SK-N-SH (cell line): ENCODE measurements around the gene TMEM169. TPM values are rescaled to one million over a fixed set of nuclear protein-coding genes. Genes with fewer than 3 reads are reported as not detected.

Experiments
- CTCF ChIA-PET: fragments of 300-600, 350-600 bp; formaldehyde crosslinking; extraction: SDS; loops from one replicate; lab custom pipeline; 2021; lab: Yijun Ruan, JAX
- POLR2A ChIA-PET: fragments of 350-600 bp; sonication (Branson Sonifier 250); formaldehyde crosslinking; extraction: SDS; loops from one replicate; lab custom pipeline; 2020; ENCODE audit warnings: antibody characterized with exemption, inconsistent platforms; lab: Yijun Ruan, JAX
- DNase-seq: peaks from one replicate; pipeline ENCODE4 v3.0.0; 2012
- H2AFZ ChIP-seq: fragments of 200-600 bp; sonication (generic); 2 replicates; pipeline ENCODE4 v1.8.1; 2016; ENCODE audit warnings: antibody characterized with exemption, mild to moderate bottlenecking, low read depth
- H3F3A ChIP-seq: fragments of 200-600 bp; sonication (generic); replicated peaks from 2 replicates; pipeline ENCODE3; 2016; ENCODE audit warnings: antibody characterized with exemption, mild to moderate bottlenecking; ENCODE audit not compliant: insufficient read depth
- H3K27ac ChIP-seq, 2 experiments: fragments of 200-500 bp in 1 of 2; fragments of 200-600 bp in 1 of 2; sonication (Bioruptor generic) in 1 of 2; sonication (generic), shearing (Covaris generic) in 1 of 2; 2 replicates each; pipeline versions ENCODE4 v1.5.1 to v1.6.1; 2014 to 2016; ENCODE audit warnings: low read depth in 2 of 2, inconsistent platforms in 1 of 2, low read length in 1 of 2, mild to moderate bottlenecking in 1 of 2, mixed read lengths in 1 of 2
- H3K27me3 ChIP-seq: fragments of 200-600 bp; sonication (generic), shearing (Covaris generic); 2 replicates; pipeline ENCODE4 v1.6.1; 2016; ENCODE audit warnings: mixed run types; ENCODE audit not compliant: insufficient read depth
- H3K36me3 ChIP-seq, 2 experiments: fragments of 200-500 bp in 1 of 2; fragments of 200-600 bp in 1 of 2; sonication (Bioruptor generic) in 1 of 2; sonication (generic) in 1 of 2; replicated peaks in 1 of 2; 2 replicates each; pipeline versions ENCODE3 to v1.5.1; 2014 to 2016; ENCODE audit warnings: low read length in 1 of 2, mild to moderate bottlenecking in 1 of 2; ENCODE audit not compliant: insufficient read depth in 2 of 2, control insufficient read depth in 1 of 2
- H3K4me1 ChIP-seq, 2 experiments: fragments of 200-500 bp in 1 of 2; fragments of 200-600 bp in 1 of 2; sonication (Bioruptor generic) in 1 of 2; sonication (generic), shearing (Covaris generic) in 1 of 2; 2 replicates each; pipeline versions ENCODE4 v1.5.1 to v1.6.1; 2014 to 2016; ENCODE audit warnings: low read depth in 1 of 2, low read length in 1 of 2, mixed run types in 1 of 2; ENCODE audit not compliant: insufficient read depth in 2 of 2, control insufficient read depth in 1 of 2
- H3K4me2 ChIP-seq: fragments of 200-600 bp; sonication (generic), shearing (Covaris generic); 2 replicates; pipeline ENCODE4 v1.6.1; 2017; ENCODE audit warnings: mixed run types
- H3K4me3 ChIP-seq, 2 experiments: fragments of 200-500 bp in 1 of 2; fragments of 200-600 bp in 1 of 2; sonication (Bioruptor generic) in 1 of 2; sonication (generic), shearing (Covaris generic) in 1 of 2; 2 replicates each; pipeline versions ENCODE4 v1.5.1 to v1.8.1; 2014 to 2016; ENCODE audit warnings: low read depth in 2 of 2, inconsistent platforms in 1 of 2, low read length in 1 of 2, mild to moderate bottlenecking in 1 of 2, mixed read lengths in 1 of 2, moderate library complexity in 1 of 2
- H3K79me2 ChIP-seq: fragments of 200-600 bp; sonication (generic); 2 replicates; pipeline ENCODE4 v1.8.1; 2017; ENCODE audit warnings: mild to moderate bottlenecking; ENCODE audit not compliant: insufficient read depth
- H3K9ac ChIP-seq: fragments of 200-600 bp; sonication (generic); 2 replicates; pipeline ENCODE4 v1.6.1; 2017; ENCODE audit warnings: mixed run types
- H3K9me2 ChIP-seq: fragments of 200-600 bp; sonication (generic); 2 replicates; pipeline ENCODE4 v1.6.1; 2017; ENCODE audit warnings: mixed run types
- H3K9me3 ChIP-seq: fragments of 200-600 bp; sonication (generic); 2 replicates; pipeline ENCODE4 v1.6.1; 2017; ENCODE audit warnings: mixed run types, mild to moderate bottlenecking, moderate library complexity
- H4K20me1 ChIP-seq: fragments of 200-600 bp; sonication (generic); 2 replicates; pipeline ENCODE4 v1.6.1; 2017; ENCODE audit warnings: mild to moderate bottlenecking, mixed run types; ENCODE audit not compliant: insufficient read depth
- EP300 ChIP-seq, 2 experiments: IDR thresholded peaks; 2 replicates each; pipeline versions ENCODE4 v1.4.0 to v1.6.1; 2012; ENCODE audit warnings: borderline replicate concordance in 1 of 2, low read depth in 1 of 2, low read length in 1 of 2
- EZH2phosphoT487 ChIP-seq: fragments of 200-600 bp; sonication (generic); IDR thresholded peaks from 2 replicates; pipeline ENCODE4 v1.6.1; 2017; ENCODE audit warnings: low read depth, mixed run types, mild to moderate bottlenecking, antibody characterized with exemption, moderate library complexity, borderline replicate concordance
- FOXJ3 ChIP-seq: sonication (generic); formaldehyde crosslinking; IDR thresholded peaks from 2 replicates; pipeline ENCODE4 v1.5.1; 2020; ENCODE audit warnings: mild to moderate bottlenecking, missing genetic modification reagents
- GABPA ChIP-seq: IDR thresholded peaks from 2 replicates; pipeline ENCODE4 v1.4.0; 2012; ENCODE audit warnings: low read depth, mild to moderate bottlenecking
- MEF2A ChIP-seq: IDR thresholded peaks from 2 replicates; pipeline ENCODE4 v1.4.0; 2012; ENCODE audit warnings: low read depth, borderline replicate concordance
- MXI1 ChIP-seq: IDR thresholded peaks from 2 replicates; pipeline ENCODE4 v1.6.1; 2012; ENCODE audit warnings: mild to moderate bottlenecking, low read depth, low read length, improper control_type of control experiment
- PBX3 ChIP-seq: IDR thresholded peaks from 2 replicates; pipeline ENCODE4; 2012
- RAD21 ChIP-seq: IDR thresholded peaks from 2 replicates; pipeline ENCODE4 v1.6.1; 2012; ENCODE audit warnings: mild to moderate bottlenecking, low read length
- RCOR1 ChIP-seq: fragments of 150-350 bp; IDR thresholded peaks from 2 replicates; pipeline ENCODE4 v1.6.1; 2017; ENCODE audit warnings: antibody characterized with exemption, low read length
- REST ChIP-seq: IDR thresholded peaks from 2 replicates; pipeline ENCODE4 v1.6.1; 2012; ENCODE audit warnings: mild to moderate bottlenecking, low read depth, low read length, moderate library complexity
- RFX5 ChIP-seq: IDR thresholded peaks from 2 replicates; pipeline ENCODE4 v1.6.1; 2012; ENCODE audit warnings: mild to moderate bottlenecking, improper control_type of control experiment, low read length
- RXRA ChIP-seq: IDR thresholded peaks from 2 replicates; pipeline ENCODE4 v1.4.0; 2012; ENCODE audit warnings: low read depth, mild to moderate bottlenecking, borderline replicate concordance
- whole genome bisulfite sequencing: methylation state at CpG from one replicate; pipeline ENCODE4 v1.1.6; 2017; ENCODE audit warnings: low lambda C conversion rate; 5-methylcytosine and 5-hydroxymethylcytosine counted together
- polyA plus RNA-seq, 3 experiments: library from polyadenylated mRNA; depleted of rRNA; stranded (reverse); fragments of >200 nt; gene quantifications; 2 replicates each; pipeline ENCODE4 v1.2.3, GENCODE V29; 2012
- TF ChIP-seq, protein P1 (sequence below): IDR thresholded peaks from 2 replicates; pipeline ENCODE4 v1.4.0; 2012; ENCODE audit warnings: low read depth, borderline replicate concordance
- TF ChIP-seq, protein P2 (sequence below): fragments of 200-600 bp; sonication (generic); IDR thresholded peaks from 2 replicates; pipeline ENCODE4 v1.6.1; 2017; ENCODE audit warnings: antibody characterized with exemption, mild to moderate bottlenecking, moderate library complexity
- TF ChIP-seq, protein P3 (sequence below): fragments of 150-350 bp; IDR thresholded peaks from 2 replicates; pipeline ENCODE4 v1.6.1; 2017; ENCODE audit warnings: antibody characterized with exemption, low read length, low read depth, borderline replicate concordance

The TMEM169 gene
- polyA plus RNA-seq, 1 of the 3 experiments (the other 2 are of a cell fraction) = 0.30 TPM

GRCh38 chr2:216119986-216120385 is 38.3 kb downstream of the TMEM169 start:
- H3K4me3 ChIP-seq = no peak overlapping the region
- H3K4me1 ChIP-seq = peaks cover 29% of the 10 kb centered on the region in 2 experiments
- H3K27me3 ChIP-seq = no peaks in the 10 kb centered on the region
- no peak for DNase-seq
- CTCF ChIA-PET = interaction anchor here (0.9 kb wide), 1 partner anchor 14 kb away, joined by 3 read pairs; no protein-coding TSS in a partner anchor
- POLR2A ChIA-PET = interaction anchor here (0.6 kb wide), 1 partner anchor 1917 kb away, joined by 3 read pairs; no protein-coding TSS in a partner anchor
- no peak overlapping the region; a peak in 1 of 4 replicates for H3K27ac ChIP-seq
- H2AFZ ChIP-seq = no peak overlapping the region
- H3K9ac ChIP-seq = no peak overlapping the region
- no peaks in the 10 kb centered on the region for H3K9me2 ChIP-seq
- H3K36me3 ChIP-seq = peaks cover 94% of the 10 kb centered on the region in 2 experiments
- no peak overlapping the region for H3K4me2 ChIP-seq
- 96% methylated on average over 3 of the region's 3 CpGs for WGBS
- H4K20me1 ChIP-seq = no peaks in the 10 kb centered on the region
- H3F3A ChIP-seq = no peaks in the 10 kb centered on the region
- TF ChIP-seq PBX3 (no peak), MXI1 (no peak)
- H3K9me3 ChIP-seq = no peaks in the 10 kb centered on the region
- H3K79me2 ChIP-seq = peaks cover 99% of the 10 kb centered on the region

- Histone ChIP-seq H3K9ac (no peak overlapping the region), H3K4me3 (no peak overlapping the region), H3F3A (no peaks in the 10 kb centered on the region), H2AFZ (no peak overlapping the region), H3K4me1 (peaks cover 20 to 21% of the 10 kb centered on the region in 2 experiments; a peak in 3 of 4 replicates), H4K20me1 (no peaks in the 10 kb centered on the region), H3K4me2 (no peak overlapping the region), H3K9me3 (no peaks in the 10 kb centered on the region), H3K27me3 (no peaks in the 10 kb centered on the region), H3K79me2 (peaks cover 97% of the 10 kb centered on the region), H3K36me3 (peaks cover 93 to 96% of the 10 kb centered on the region in 2 experiments), H3K27ac (no peak overlapping the region), H3K9me2 (no peaks in the 10 kb centered on the region)
- ChIA-PET CTCF (interaction anchor here (0.6 kb wide), 1 partner anchor 52 kb away, joined by 3 read pairs; no protein-coding TSS in a partner anchor), POLR2A (no interaction called here)
- 93% methylated on average over 3 of the region's 3 CpGs for WGBS
- no peak for DNase-seq
- no peak for TF ChIP-seq EZH2phosphoT487
- no peak for TF ChIP-seq RAD21
- no peak for TF ChIP-seq RFX5
- no peak for TF ChIP-seq REST
- no peak for TF ChIP-seq MEF2A
- TF ChIP-seq MXI1 = no peak
- TF ChIP-seq, protein P1, sequence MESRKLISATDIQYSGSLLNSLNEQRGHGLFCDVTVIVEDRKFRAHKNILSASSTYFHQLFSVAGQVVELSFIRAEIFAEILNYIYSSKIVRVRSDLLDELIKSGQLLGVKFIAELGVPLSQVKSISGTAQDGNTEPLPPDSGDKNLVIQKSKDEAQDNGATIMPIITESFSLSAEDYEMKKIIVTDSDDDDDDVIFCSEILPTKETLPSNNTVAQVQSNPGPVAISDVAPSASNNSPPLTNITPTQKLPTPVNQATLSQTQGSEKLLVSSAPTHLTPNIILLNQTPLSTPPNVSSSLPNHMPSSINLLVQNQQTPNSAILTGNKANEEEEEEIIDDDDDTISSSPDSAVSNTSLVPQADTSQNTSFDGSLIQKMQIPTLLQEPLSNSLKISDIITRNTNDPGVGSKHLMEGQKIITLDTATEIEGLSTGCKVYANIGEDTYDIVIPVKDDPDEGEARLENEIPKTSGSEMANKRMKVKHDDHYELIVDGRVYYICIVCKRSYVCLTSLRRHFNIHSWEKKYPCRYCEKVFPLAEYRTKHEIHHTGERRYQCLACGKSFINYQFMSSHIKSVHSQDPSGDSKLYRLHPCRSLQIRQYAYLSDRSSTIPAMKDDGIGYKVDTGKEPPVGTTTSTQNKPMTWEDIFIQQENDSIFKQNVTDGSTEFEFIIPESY = no peak
- TF ChIP-seq RXRA = no peak
- TF ChIP-seq EP300 (IDR thresholded peaks at IDR 0.05; ENCODE audit: borderline replicate concordance in 1 of 2, low read depth in 1 of 2, low read length in 1 of 2) = no peak
- no peak for TF ChIP-seq FOXJ3 (CRISPR knock-in tag)
- TF ChIP-seq, protein P2, sequence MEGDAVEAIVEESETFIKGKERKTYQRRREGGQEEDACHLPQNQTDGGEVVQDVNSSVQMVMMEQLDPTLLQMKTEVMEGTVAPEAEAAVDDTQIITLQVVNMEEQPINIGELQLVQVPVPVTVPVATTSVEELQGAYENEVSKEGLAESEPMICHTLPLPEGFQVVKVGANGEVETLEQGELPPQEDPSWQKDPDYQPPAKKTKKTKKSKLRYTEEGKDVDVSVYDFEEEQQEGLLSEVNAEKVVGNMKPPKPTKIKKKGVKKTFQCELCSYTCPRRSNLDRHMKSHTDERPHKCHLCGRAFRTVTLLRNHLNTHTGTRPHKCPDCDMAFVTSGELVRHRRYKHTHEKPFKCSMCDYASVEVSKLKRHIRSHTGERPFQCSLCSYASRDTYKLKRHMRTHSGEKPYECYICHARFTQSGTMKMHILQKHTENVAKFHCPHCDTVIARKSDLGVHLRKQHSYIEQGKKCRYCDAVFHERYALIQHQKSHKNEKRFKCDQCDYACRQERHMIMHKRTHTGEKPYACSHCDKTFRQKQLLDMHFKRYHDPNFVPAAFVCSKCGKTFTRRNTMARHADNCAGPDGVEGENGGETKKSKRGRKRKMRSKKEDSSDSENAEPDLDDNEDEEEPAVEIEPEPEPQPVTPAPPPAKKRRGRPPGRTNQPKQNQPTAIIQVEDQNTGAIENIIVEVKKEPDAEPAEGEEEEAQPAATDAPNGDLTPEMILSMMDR = no peak
- TF ChIP-seq, protein P3, sequence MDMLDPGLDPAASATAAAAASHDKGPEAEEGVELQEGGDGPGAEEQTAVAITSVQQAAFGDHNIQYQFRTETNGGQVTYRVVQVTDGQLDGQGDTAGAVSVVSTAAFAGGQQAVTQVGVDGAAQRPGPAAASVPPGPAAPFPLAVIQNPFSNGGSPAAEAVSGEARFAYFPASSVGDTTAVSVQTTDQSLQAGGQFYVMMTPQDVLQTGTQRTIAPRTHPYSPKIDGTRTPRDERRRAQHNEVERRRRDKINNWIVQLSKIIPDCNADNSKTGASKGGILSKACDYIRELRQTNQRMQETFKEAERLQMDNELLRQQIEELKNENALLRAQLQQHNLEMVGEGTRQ = no peak
- TF ChIP-seq RCOR1 = no peak
- TF ChIP-seq PBX3 = no peak
- no peak for TF ChIP-seq GABPA
Measured at GRCh38 chr2:216121255-216121654, 39.5 kb downstream of the TMEM169 start.
